ENCODE results near the gene FBN2.
A peak's percentile ranks its signal among the peaks of the same experiment; 100 is the strongest.
"Not testable (repeated sequence)": the region's sequence is repeated elsewhere in the genome, so short reads cannot be mapped to it uniquely, and the experiment has no call there.

Gene FBN2

DNA sequence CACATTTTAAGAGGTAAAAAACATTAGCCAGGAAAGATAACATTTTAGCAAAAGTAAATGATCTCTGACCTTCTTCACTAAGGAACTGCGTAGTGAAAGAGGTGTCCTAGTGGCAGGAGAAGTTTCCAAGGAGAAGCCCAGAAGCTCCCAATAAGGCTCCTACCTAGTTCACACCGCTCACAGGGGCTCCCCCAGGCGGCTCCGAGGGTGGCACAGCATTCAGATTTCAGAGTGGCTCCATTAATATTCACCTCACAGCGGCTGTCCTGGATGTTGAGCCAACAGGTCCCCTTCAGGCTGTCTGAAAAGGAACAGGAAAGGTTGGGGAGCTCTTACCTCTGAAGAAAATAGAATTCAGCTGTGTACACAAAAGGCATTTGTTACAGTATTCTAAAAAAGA lies 187.3 kb downstream of the FBN2 start:
- DNase-seq: no peak

GRCh38 chr5:128349044-128349858 lies 188.8 kb downstream of the FBN2 start:
- DNase-seq: no peak

DNA sequence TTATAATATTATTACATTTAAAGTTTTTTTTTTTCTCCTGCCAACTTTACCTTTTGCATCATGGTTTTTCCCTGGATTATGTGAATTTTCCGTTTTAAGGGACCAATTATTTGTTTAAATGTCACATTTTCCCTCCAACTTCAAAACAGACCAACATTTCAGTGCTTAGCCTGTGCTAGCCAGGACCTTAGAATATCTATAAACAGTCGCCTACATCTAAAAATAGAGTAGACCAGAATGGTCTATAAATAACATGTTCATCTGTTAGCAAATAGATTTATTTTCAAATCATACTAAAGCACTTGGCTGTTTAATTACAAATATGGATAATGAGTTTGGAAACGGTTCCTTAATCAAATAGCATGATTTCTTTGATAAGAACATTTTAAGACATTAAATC lies 192.0 kb downstream of the FBN2 start:
- no peak for DNase-seq

- no peak for DNase-seq
Observed at GRCh38 chr5:128345247-128345646, 192.8 kb downstream of the FBN2 start.

GRCh38 chr5:128343168-128343567 lies 194.9 kb downstream of the FBN2 start:
- no peak for DNase-seq

- DNase-seq: no peak
Observed at GRCh38 chr5:128341056-128341455, 197.0 kb downstream of the FBN2 start.

DNA sequence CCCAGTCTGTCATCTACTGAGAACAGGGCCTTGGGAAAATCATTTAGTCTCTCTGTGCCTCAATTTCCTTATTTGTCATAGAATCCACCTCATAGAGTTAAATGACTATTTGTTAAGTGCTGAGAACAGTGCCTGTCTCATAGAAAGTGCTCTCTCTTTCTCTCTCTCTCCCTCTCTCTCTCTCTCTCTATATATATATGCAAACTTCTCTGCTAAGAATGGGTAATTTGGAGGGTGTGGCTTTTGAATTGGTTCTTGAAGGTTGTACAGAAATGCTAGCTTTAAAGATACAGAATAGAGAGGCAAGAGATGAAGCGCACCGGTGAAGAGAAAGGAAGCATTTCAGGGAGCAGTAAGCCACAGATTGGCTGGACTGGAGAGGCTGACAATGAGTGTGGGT lies 197.4 kb downstream of the FBN2 start:
- DNase-seq: no peak

GRCh38 chr5:128339585-128339984 lies 198.5 kb downstream of the FBN2 start:
- DNase-seq: no peak

- no peak for DNase-seq
Observed at GRCh38 chr5:128338649-128339048, 199.4 kb downstream of the FBN2 start.

DNA sequence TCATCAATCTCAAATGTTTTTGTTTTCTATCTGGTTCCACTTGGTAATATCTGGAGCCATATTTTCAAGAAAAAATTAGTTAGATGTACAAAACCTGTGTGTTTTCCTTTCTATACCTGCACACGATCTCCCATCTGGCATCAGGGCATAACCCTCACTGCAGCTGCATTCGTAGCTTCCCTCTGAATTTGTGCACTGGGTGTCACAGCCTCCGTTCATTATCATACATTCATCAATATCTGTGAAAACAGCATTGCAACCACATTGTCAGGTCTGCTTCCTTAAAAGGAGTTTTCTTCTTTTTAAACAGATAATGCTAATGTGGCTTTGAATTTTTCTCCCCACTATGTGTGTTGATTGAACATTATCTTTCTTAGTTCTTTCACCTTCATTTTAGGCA lies 202.7 kb downstream of the FBN2 start:
- DNase-seq: no peak

GRCh38 chr5:128334010-128334716 lies 203.9 kb downstream of the FBN2 start:
- no peak for DNase-seq

GRCh38 chr5:128331261-128331660 lies 206.8 kb downstream of the FBN2 start:
- DNase-seq: no peak

DNA sequence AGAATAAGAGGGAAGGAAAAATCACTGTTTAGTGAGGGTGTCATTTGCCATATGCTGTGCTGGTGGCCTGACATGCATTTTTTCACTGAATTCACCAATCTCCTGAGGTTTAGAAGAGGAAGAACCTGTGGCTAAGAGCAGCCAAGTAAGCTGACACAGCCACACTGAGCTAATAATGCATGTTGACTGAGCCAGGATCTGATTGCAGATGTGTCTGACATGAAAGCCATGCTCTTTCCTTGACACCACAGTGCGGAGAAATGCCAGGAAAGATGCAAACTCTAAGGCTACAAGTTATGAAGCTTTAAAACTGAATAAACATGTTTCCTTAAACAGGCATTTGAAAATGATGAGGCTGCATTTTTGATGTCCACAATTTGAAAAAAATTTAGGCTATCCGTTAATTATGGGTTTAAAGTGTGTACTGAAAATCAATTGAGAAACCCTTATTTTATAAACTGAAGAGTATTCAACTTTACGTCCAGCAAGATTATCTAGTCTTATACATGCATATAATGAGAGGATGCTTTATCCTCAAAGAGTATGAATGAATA lies 208.6 kb downstream of the FBN2 start:
- no peak for DNase-seq

GRCh38 chr5:128328446-128328845 lies 209.6 kb downstream of the FBN2 start:
- DNase-seq: no peak

DNA sequence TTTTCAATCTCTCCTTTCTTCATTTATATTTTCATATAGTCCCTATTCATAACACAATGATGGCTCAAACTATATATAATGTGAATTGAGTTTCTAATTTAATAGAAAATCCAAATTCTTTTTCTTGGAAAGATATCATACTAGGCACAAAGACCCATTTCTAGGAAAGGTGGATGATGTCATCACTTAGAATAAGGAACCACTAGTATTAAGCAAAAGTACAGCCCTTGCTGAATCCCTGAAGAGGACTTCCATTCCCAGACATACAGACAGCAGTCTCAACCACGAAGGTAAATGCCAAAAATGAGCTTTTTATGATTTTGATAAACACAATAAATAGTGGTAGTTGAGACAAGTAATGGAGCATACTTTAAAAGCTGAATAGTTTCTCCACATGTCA lies 210.0 kb downstream of the FBN2 start:
- no peak for DNase-seq

DNA sequence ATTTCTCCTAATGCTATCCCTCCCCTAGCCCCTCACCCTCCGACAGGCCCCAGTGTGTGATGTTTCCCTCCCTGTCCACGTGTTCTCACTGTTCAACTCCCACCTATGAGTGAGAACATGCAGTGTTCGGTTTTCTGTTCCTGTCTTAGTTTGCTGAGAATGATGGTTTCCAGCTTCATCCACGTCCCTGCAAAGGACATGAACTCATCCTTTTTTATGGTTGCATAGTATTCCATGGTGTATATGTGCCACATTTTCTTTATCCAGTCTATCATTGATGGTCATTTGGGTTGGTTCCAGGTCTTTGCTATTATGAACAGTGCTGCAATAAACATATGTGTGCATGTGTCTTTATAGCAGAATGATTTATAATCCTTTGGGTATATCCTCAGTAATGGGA lies 216.6 kb downstream of the FBN2 start:
- DNase-seq: not testable (repeated sequence)

DNA sequence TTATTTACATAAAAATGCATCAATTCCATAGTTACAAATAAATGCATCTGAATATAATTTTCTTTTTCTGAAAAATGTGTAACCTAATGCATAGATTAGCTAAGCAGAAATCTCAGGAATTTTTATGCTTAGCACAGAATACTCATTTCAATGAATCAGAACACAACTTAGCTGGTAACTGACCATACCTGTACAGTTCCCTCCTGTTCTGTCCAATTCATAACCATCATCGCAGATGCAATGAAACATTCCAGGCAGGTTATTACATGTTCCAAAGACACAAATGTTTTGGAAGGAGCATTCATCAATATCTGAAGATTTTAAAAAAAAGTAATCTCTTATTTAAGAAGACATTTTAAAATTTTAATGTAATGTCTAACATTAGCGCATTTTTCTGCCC lies 219.4 kb downstream of the FBN2 start:
- no peak for DNase-seq

DNA sequence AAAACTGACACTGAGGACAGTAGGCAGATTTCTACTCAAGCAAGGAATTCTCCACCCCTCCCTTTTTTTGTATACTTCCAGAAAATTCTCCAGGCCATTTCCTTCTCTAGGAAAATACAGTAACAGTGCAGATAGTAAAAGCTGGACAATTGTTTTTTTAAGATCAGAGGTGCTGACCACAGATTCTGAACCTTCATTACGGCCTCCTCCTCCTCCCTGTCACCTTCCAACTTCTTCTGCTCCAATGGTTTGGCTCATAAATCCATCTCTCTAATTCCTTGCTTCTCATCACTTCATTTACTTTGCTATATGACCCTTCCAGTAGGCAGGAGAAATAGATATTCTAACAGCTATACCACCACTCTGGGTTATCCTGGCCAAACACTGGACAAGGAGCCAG lies 220.6 kb downstream of the FBN2 start:
- DNase-seq: no peak

DNA sequence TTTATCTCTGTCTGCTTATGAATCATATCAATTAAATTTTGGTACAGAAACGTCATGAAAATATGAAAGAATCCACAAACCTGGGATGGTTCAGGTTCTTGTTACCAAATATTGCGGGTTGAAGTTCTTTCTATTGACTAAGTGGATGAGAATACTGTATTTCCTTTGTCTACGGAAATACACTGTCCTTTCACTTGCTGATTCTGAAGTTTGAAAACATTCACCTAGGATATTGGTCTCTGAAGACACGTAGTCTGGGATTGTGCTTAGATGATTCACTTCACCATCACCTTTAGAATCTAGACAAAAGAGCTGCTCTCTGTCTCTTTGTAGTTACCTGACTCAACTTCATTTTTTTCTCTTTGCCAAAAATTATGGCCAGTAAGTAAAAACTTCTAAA lies 222.4 kb downstream of the FBN2 start:
- DNase-seq: no peak

GRCh38 chr5:128305341-128305740 lies 232.7 kb downstream of the FBN2 start:
- no peak for DNase-seq

DNA sequence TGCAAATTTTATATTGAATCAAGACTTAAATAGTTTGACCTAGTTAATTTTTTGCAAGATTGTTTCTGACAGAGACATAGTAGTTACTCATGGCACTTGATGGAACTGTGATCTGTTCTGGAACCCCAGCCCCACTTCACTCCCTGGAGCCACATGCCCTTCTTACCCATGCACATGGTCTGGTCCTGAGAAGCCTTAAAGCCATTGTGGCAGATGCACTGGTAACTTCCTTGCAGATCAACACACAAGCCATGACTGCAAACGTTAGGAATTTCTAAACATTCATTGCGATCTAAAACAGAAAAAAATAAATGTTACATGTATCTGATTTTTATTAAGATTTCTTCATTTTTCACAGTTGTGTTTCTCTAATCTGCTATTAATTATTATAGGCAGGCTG lies 233.3 kb downstream of the FBN2 start:
- DNase-seq: no peak

- peak; percentile 67 for DNase-seq
Observed at GRCh38 chr5:128304088-128304487, 234.0 kb downstream of the FBN2 start.

DNA sequence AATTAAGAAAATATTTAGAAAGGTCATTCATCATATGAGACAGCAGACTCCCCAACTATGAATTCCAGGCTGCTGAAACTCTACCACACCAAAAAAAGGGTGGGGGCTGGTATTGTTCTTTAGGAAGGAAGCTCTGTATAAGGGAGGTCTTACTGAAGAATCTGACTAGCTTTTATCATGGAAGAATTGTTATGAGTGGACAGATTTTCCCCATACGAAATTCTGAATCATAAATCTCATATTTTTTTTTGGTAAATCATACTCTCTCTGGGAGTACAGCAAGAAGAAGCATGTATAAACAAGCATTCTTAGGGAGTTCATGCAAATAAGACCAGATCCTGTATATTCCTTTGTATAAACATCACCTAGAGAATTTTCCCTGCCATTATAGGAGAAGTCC lies 234.5 kb downstream of the FBN2 start:
- no peak for DNase-seq

DNA sequence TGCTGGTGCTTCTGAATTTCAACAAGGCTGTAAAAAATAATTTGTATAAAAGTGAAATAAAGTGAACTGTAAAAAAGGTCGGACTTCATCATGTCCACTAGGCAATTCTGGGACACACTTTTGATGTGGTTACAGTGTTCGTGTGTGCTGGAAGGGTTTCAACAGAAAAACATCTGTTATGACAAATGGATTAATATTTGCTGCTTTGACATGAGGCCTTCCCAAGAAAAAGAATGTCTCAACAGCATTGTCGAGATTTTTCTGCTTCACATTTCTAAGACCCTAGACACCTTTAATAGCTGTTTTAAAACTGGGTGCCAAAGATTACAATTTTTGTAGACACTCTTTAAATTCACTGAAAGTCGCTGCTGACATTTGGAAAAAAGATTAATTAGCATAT lies 237.9 kb downstream of the FBN2 start:
- DNase-seq: no peak

All from EL (cell line).